ENCODE data around the gene TNPO3. TPM values are rescaled to one million over a fixed set of nuclear protein-coding genes. Genes with fewer than 3 reads are reported as not detected.

Gene TNPO3
- 64.3 and 67.9 TPM in 2 replicates for total RNA-seq

DNA sequence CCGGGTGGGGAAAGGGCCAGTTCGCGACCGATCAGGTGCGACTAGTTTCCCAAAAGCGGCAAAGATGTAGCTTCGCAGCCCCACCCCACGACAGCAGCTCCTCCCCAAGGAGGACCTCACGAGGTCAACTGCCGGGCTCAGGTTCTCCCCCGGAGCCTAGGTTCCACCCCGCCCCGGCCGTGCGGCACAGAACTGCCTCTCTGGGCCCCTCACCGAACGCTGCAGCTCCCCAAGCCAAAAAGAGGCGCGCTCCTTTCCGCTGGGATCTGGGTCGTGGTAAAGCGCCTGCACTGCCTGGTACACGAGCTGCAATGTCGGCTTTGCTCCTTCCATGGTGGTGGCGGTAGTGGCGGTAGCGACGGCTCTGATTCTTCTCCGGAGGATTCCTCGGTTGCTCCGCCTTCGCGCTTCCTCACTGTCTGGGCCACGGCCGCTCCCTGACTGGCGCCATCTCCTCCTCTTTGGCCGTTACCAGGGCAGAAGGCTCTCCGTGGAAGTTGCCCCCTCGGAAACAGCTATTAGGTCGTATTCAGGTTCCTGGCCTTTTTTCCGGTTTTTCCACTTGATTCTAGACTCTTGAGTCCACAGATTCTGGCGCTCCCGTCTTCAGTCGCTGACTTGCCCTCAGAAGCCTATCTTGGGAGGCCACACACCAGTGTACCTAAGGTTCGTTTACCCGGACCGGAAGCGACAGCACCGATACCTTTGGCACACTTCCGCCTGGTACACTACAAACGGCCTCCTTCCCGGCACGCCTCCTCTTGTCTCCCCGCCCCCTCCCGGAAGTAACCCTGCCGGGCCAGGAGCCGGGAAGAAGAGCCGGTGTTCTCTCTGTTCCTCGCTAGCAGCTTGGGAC, at the start of gene TNPO3:
Gene TNPO3 (minus strand): TSS at position 674 of the 856 bp plus-strand sequence. CDS start 341 bp downstream, at position 333.

DNA sequence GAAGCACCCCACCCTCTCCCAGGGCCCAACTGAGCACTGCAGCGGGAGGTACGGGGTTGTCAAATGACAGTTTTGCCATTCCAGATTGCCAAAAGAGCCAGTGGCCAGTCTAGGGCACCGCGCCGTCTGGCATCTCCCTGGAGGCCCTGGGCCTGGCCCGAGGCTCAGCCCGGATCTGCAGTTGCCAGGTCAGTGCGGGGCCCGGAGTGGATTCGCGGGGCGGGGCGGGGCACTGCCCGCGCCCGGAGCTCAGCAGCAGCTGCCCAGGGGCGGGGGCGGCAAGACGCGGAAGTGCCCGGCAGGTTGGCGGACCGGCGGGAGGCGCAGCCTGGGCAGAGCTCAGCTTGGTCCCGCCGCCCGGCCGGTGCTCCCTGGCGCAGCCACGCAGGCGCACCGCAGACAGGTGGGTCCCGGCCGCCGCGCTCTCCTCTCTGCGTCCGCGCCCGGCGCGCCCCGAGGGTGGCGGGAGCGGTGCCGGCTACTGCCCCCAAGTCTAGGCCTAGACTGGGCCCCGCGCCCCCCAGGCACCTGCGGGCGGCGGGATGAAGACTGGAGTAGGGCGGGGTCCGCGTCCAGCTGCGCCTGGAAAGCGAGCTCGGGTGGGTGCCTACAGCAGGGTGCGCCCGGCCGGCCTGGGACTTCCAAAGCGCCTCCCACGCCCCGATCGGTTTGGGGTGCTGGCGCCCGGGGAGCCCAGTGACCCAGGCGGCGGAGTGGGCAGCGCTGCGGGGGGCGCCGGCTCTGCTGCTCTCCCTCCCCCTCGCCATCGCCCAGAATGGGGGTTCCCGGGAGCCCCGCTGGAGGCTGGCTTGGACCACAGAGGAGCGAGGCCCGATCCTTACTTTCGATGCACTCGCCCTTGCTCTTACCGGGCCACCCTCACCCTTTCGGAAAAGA, 117.0 kb downstream of the TNPO3 start, which contains the start of gene IRF5:
Gene IRF5 (plus strand): TSS at position 281 of the 897 bp plus-strand sequence. CDS start 4,155 bp downstream, outside the sequence.

GRCh38 chr7:128910569-128910945, 144.4 kb downstream of the TNPO3 start, which contains the start of gene KCP:
KCP (minus strand) TSS chr7:128910709; CDS start chr7:128910676, 33 bp downstream.

Other genes starting within 250 kb of the TNPO3 start
- gene FLNC, start 224.7 kb downstream of the TNPO3 start, total RNA-seq: 66.6 and 74.8 TPM in 2 replicates
- gene ATP6V1F, start 192.3 kb downstream of the TNPO3 start, total RNA-seq: 115 and 150 TPM in 2 replicates
- gene KCP, start 144.4 kb downstream of the TNPO3 start, total RNA-seq: under 0.01 TPM in 1 of 2 replicates, not detected in the other
- gene IRF5, start 117.2 kb downstream of the TNPO3 start, total RNA-seq: 0.32 and 1.7 TPM in 2 replicates
- gene TSPAN33, start 89.6 kb upstream of the TNPO3 start, total RNA-seq: 0.30 and 0.65 TPM in 2 replicates
- gene SMO, start 133.5 kb upstream of the TNPO3 start, total RNA-seq: 6.5 and 9.4 TPM in 2 replicates
- gene AHCYL2, start 169.9 kb upstream of the TNPO3 start, total RNA-seq: 7.5 and 13.2 TPM in 2 replicates